Measurements from ENCODE around the gene ANK3. TPM values are rescaled to one million over a fixed set of nuclear protein-coding genes. Genes with fewer than 3 reads are reported as not detected.

The ANK3 gene
- total RNA-seq, 1 experiment from 2014 or later = 69.6 TPM

DNA sequence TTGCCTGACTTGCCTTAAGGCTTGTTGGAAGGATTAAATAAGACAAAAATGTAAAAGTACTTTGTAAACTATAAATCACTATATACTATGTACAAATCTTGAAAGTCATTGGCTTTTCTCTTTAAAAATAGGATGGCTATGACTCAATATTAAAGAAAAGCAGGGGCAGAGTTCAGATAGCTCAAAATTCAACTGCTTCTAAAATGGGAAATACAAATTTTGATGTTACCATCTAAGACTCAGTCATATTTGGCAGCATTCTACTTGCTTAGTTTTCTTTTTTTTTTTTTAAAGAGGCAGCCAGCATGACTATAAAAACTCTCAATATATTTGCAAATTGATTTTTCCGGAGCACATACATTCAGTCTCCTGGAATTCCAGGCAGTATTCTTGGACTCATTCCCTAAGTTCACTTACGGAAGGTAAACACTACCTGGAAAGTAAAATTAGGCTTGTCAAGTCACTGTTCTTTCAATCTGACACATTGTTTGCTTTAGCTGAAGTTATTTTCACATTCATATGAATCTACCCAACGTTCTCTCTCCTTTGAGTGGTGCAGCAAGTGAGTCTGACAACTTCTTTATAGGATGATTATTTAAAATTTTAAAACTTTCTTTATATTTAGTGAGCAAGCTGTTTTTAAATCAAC is 349.5 kb downstream of the ANK3 start:
- Mint-ChIP-seq H3K9me3 (0 out of 2 replicates have a peak, but pooled peaks cover 5% of the 10 kb centered on the region), H3K36me3 (peaks cover 2% of the 10 kb centered on the region; the same call in 1 of the 2 replicates), H3K4me1 (peaks cover 21% of the 10 kb centered on the region), H3K27ac (no peak overlapping the region), H3K4me3 (no peak overlapping the region), H3K27me3 (ENCODE audit: low read depth) (peaks cover 5% of the 10 kb centered on the region; the same call in 1 of the 2 replicates)
- TF ChIP-seq, protein P1, sequence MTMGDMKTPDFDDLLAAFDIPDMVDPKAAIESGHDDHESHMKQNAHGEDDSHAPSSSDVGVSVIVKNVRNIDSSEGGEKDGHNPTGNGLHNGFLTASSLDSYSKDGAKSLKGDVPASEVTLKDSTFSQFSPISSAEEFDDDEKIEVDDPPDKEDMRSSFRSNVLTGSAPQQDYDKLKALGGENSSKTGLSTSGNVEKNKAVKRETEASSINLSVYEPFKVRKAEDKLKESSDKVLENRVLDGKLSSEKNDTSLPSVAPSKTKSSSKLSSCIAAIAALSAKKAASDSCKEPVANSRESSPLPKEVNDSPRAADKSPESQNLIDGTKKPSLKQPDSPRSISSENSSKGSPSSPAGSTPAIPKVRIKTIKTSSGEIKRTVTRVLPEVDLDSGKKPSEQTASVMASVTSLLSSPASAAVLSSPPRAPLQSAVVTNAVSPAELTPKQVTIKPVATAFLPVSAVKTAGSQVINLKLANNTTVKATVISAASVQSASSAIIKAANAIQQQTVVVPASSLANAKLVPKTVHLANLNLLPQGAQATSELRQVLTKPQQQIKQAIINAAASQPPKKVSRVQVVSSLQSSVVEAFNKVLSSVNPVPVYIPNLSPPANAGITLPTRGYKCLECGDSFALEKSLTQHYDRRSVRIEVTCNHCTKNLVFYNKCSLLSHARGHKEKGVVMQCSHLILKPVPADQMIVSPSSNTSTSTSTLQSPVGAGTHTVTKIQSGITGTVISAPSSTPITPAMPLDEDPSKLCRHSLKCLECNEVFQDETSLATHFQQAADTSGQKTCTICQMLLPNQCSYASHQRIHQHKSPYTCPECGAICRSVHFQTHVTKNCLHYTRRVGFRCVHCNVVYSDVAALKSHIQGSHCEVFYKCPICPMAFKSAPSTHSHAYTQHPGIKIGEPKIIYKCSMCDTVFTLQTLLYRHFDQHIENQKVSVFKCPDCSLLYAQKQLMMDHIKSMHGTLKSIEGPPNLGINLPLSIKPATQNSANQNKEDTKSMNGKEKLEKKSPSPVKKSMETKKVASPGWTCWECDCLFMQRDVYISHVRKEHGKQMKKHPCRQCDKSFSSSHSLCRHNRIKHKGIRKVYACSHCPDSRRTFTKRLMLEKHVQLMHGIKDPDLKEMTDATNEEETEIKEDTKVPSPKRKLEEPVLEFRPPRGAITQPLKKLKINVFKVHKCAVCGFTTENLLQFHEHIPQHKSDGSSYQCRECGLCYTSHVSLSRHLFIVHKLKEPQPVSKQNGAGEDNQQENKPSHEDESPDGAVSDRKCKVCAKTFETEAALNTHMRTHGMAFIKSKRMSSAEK (CRISPR knock-in tag; IDR thresholded peaks at IDR 0.05; ENCODE audit: borderline replicate concordance) = no peak
- TF ChIP-seq, protein P2, sequence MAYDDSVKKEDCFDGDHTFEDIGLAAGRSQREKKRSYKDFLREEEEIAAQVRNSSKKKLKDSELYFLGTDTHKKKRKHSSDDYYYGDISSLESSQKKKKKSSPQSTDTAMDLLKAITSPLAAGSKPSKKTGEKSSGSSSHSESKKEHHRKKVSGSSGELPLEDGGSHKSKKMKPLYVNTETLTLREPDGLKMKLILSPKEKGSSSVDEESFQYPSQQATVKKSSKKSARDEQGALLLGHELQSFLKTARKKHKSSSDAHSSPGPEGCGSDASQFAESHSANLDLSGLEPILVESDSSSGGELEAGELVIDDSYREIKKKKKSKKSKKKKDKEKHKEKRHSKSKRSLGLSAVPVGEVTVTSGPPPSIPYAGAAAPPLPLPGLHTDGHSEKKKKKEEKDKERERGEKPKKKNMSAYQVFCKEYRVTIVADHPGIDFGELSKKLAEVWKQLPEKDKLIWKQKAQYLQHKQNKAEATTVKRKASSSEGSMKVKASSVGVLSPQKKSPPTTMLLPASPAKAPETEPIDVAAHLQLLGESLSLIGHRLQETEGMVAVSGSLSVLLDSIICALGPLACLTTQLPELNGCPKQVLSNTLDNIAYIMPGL (CRISPR knock-in tag; IDR thresholded peaks at IDR 0.05) = no peak
- no peak for TF ChIP-seq HMGA2 (CRISPR knock-in tag; IDR thresholded peaks at IDR 0.05)
- TF ChIP-seq NR1H2 (CRISPR knock-in tag; IDR thresholded peaks at IDR 0.05) = no peak
- no peak for TF ChIP-seq NFYB (CRISPR knock-in tag; conservative IDR thresholded peaks at IDR 0.05; ENCODE audit: low read depth)
- TF ChIP-seq, protein P3, sequence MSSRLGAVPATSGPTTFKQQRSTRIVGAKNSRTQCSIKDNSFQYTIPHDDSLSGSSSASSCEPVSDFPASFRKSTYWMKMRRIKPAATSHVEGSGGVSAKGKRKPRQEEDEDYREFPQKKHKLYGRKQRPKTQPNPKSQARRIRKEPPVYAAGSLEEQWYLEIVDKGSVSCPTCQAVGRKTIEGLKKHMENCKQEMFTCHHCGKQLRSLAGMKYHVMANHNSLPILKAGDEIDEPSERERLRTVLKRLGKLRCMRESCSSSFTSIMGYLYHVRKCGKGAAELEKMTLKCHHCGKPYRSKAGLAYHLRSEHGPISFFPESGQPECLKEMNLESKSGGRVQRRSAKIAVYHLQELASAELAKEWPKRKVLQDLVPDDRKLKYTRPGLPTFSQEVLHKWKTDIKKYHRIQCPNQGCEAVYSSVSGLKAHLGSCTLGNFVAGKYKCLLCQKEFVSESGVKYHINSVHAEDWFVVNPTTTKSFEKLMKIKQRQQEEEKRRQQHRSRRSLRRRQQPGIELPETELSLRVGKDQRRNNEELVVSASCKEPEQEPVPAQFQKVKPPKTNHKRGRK (CRISPR knock-in tag; IDR thresholded peaks at IDR 0.05; ENCODE audit: borderline replicate concordance) = no peak
- no peak for TF ChIP-seq ZNF219 (CRISPR knock-in tag; IDR thresholded peaks at IDR 0.05; ENCODE audit: borderline replicate concordance)
- no peak for TF ChIP-seq ZNF232 (CRISPR knock-in tag; IDR thresholded peaks at IDR 0.05)
- TF ChIP-seq, protein P4, sequence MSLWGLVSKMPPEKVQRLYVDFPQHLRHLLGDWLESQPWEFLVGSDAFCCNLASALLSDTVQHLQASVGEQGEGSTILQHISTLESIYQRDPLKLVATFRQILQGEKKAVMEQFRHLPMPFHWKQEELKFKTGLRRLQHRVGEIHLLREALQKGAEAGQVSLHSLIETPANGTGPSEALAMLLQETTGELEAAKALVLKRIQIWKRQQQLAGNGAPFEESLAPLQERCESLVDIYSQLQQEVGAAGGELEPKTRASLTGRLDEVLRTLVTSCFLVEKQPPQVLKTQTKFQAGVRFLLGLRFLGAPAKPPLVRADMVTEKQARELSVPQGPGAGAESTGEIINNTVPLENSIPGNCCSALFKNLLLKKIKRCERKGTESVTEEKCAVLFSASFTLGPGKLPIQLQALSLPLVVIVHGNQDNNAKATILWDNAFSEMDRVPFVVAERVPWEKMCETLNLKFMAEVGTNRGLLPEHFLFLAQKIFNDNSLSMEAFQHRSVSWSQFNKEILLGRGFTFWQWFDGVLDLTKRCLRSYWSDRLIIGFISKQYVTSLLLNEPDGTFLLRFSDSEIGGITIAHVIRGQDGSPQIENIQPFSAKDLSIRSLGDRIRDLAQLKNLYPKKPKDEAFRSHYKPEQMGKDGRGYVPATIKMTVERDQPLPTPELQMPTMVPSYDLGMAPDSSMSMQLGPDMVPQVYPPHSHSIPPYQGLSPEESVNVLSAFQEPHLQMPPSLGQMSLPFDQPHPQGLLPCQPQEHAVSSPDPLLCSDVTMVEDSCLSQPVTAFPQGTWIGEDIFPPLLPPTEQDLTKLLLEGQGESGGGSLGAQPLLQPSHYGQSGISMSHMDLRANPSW (CRISPR knock-in tag; conservative IDR thresholded peaks at IDR 0.05; ENCODE audit: low read depth) = no peak
- TF ChIP-seq, protein P5, sequence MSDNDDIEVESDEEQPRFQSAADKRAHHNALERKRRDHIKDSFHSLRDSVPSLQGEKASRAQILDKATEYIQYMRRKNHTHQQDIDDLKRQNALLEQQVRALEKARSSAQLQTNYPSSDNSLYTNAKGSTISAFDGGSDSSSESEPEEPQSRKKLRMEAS (CRISPR knock-in tag; IDR thresholded peaks at IDR 0.05) = no peak
- TF ChIP-seq, protein P6, sequence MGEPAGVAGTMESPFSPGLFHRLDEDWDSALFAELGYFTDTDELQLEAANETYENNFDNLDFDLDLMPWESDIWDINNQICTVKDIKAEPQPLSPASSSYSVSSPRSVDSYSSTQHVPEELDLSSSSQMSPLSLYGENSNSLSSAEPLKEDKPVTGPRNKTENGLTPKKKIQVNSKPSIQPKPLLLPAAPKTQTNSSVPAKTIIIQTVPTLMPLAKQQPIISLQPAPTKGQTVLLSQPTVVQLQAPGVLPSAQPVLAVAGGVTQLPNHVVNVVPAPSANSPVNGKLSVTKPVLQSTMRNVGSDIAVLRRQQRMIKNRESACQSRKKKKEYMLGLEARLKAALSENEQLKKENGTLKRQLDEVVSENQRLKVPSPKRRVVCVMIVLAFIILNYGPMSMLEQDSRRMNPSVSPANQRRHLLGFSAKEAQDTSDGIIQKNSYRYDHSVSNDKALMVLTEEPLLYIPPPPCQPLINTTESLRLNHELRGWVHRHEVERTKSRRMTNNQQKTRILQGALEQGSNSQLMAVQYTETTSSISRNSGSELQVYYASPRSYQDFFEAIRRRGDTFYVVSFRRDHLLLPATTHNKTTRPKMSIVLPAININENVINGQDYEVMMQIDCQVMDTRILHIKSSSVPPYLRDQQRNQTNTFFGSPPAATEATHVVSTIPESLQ (CRISPR knock-in tag; IDR thresholded peaks at IDR 0.05) = no peak
- no peak for TF ChIP-seq ELF4 (CRISPR knock-in tag; IDR thresholded peaks at IDR 0.05; ENCODE audit: low read depth)
- TF ChIP-seq ZNF423 (CRISPR knock-in tag; IDR thresholded peaks at IDR 0.05) = no peak
- CTCF ChIA-PET = interaction anchor here (0.7 kb wide), 2 partner anchors 209 to 417 kb away, joined by 3 to 4 read pairs; no protein-coding TSS in a partner anchor
- POLR2A ChIA-PET = no interaction called here
- no peak for DNase-seq (ENCODE audit: low spot score)
- ATAC-seq = no peak

Data from WTC11 (cell line).